Loucy (cell line): ENCODE data around the gene PFKFB2.

Experiments used
- H2AFZ ChIP-seq: fragments of 200-600 bp; sonication (generic); 2 replicates; pipeline ENCODE4 v1.6.0; 2016; ENCODE audit warnings: antibody characterized with exemption, mild to moderate bottlenecking, low read length, moderate library complexity
- H3F3A ChIP-seq: fragments of 200-600 bp; 2 replicates; pipeline ENCODE4 v1.6.0; 2016; ENCODE audit warnings: antibody characterized with exemption, low read depth, mild to moderate bottlenecking
- H3K27me3 ChIP-seq: fragments of 200-600 bp; sonication (generic); 2 replicates; pipeline ENCODE4 v1.6.1; 2014; ENCODE audit warnings: low read length, mild to moderate bottlenecking; ENCODE audit not compliant: insufficient read depth, poor library complexity, severe bottlenecking
- H3K36me3 ChIP-seq: fragments of 200-600 bp; sonication (generic); 2 replicates; pipeline ENCODE4 v1.6.1; 2016; ENCODE audit warnings: low read length; ENCODE audit not compliant: insufficient read depth
- H3K4me1 ChIP-seq: fragments of 200-600 bp; sonication (generic); 2 replicates; pipeline ENCODE4 v1.5.1; 2014; ENCODE audit warnings: low read length, mild to moderate bottlenecking; ENCODE audit not compliant: insufficient read depth, poor library complexity, severe bottlenecking
- H3K4me2 ChIP-seq: fragments of 200-600 bp; sonication (generic); 2 replicates; pipeline ENCODE4 v1.6.0; 2014; ENCODE audit warnings: antibody characterized with exemption, low read length, low read depth, mild to moderate bottlenecking; ENCODE audit not compliant: poor library complexity, severe bottlenecking
- H3K4me3 ChIP-seq: fragments of 200-600 bp; sonication (generic); 2 replicates; pipeline ENCODE4 v1.5.1; 2014; ENCODE audit warnings: low read length, mild to moderate bottlenecking, mixed read lengths; ENCODE audit not compliant: poor library complexity, severe bottlenecking
- H3K79me2 ChIP-seq: fragments of 200-600 bp; sonication (generic); 2 replicates; pipeline ENCODE4 v1.6.1; 2014; ENCODE audit warnings: low read length; ENCODE audit not compliant: insufficient read depth
- H3K9ac ChIP-seq: fragments of 200-600 bp; sonication (generic); 2 replicates; pipeline ENCODE4 v1.6.0; 2014; ENCODE audit warnings: mild to moderate bottlenecking, low read depth, low read length, moderate library complexity; ENCODE audit not compliant: poor library complexity, severe bottlenecking
- H3K9me2 ChIP-seq: fragments of 200-600 bp; sonication (generic); replicated peaks from 2 replicates; pipeline ENCODE4 v1.6.1; 2016; ENCODE audit warnings: low read depth, low read length, mixed read lengths
- H3K9me3 ChIP-seq: fragments of 200-600 bp; sonication (generic); 2 replicates; pipeline ENCODE4 v1.6.1; 2014; ENCODE audit warnings: mild to moderate bottlenecking, antibody characterized with exemption, low read length, low read depth; ENCODE audit not compliant: insufficient read depth
- H4K20me1 ChIP-seq: fragments of 200-600 bp; sonication (generic); 2 replicates; pipeline ENCODE4 v1.6.0; 2014; ENCODE audit warnings: antibody characterized with exemption, low read length, mild to moderate bottlenecking; ENCODE audit not compliant: insufficient read depth, poor library complexity, severe bottlenecking
- EZH2phosphoT487 ChIP-seq: fragments of 200-600 bp; IDR thresholded peaks from 2 replicates; pipeline ENCODE4 v1.6.1; 2018; ENCODE audit warnings: antibody characterized with exemption, mild to moderate bottlenecking, moderate library complexity, borderline replicate concordance
- TF ChIP-seq, protein P1 (sequence below): fragments of 200-600 bp; sonication (generic); conservative IDR thresholded peaks from 2 replicates; pipeline ENCODE4 v1.5.1; 2014; ENCODE audit warnings: mild to moderate bottlenecking, antibody characterized with exemption, low read length

Gene PFKFB2

DNA sequence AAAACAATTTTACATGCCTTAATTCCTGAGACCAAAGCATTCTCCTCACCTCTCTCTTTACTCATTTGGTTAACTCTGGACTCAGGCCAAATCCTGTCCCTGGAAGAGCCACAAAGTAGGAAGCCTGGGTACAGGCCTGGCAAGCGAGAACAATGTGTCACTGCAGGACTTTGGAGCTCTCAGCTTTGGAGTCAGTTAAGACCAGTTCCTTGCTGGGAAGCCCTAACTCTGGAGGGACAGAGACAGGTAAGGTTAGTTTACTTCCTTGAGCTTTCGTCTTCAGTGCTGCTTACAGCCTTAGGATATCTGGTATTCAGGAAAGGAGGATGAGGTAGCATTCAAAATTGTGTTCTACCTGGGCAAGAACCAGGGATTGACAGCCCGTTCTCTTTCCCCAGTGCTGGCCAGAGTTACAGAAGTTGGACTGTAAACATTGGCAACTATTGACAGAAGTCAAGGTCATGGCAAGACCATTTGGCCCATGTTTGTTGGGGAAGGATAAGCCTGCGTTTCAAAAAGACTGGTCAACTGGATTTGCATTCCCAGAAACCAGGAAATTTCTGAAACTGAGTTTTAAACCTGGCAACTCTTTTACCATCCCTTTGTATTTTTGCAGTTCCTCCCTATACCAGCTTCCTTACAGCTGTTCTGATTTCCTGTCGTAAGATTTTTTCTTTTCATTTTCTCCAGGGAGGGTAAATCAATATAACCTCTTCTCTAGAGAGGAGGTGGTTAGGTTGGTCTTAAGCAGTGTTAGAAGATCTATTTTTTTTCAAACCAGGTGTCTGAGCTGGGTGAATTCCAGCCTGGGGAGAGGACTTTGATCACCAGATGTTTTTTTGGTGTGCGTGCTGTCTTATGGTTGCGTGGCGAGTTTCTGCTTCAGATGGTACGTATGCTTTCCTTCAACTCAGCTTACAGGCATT, 35.9 kb downstream of the PFKFB2 start, which contains the start of gene C4BPB:
Gene C4BPB, plus strand, starts transcription at position 160 of the 926 bp plus-strand sequence. Its CDS starts 672 bp downstream, at position 832.
- Histone ChIP-seq H3K9me2 (no peaks in the 10 kb centered on the region), H3K9me3 (no peaks in the 10 kb centered on the region), H3K36me3 (no peaks in the 10 kb centered on the region), H3K4me2 (no peak within 1 kb of the TSS), H2AFZ (no peak within 1 kb of the TSS), H4K20me1 (no peaks in the 10 kb centered on the region), H3K79me2 (no peaks in the 10 kb centered on the region), H3K4me1 (no peaks in the 10 kb centered on the region), H3K9ac (no peak within 1 kb of the TSS), H3K27me3 (no peaks in the 10 kb centered on the region), H3K4me3 (no peak within 1 kb of the TSS), H3F3A (no peaks in the 10 kb centered on the region)
- TF ChIP-seq EZH2phosphoT487, result no peak
- TF ChIP-seq, protein P1, sequence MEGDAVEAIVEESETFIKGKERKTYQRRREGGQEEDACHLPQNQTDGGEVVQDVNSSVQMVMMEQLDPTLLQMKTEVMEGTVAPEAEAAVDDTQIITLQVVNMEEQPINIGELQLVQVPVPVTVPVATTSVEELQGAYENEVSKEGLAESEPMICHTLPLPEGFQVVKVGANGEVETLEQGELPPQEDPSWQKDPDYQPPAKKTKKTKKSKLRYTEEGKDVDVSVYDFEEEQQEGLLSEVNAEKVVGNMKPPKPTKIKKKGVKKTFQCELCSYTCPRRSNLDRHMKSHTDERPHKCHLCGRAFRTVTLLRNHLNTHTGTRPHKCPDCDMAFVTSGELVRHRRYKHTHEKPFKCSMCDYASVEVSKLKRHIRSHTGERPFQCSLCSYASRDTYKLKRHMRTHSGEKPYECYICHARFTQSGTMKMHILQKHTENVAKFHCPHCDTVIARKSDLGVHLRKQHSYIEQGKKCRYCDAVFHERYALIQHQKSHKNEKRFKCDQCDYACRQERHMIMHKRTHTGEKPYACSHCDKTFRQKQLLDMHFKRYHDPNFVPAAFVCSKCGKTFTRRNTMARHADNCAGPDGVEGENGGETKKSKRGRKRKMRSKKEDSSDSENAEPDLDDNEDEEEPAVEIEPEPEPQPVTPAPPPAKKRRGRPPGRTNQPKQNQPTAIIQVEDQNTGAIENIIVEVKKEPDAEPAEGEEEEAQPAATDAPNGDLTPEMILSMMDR, result no peak

DNA sequence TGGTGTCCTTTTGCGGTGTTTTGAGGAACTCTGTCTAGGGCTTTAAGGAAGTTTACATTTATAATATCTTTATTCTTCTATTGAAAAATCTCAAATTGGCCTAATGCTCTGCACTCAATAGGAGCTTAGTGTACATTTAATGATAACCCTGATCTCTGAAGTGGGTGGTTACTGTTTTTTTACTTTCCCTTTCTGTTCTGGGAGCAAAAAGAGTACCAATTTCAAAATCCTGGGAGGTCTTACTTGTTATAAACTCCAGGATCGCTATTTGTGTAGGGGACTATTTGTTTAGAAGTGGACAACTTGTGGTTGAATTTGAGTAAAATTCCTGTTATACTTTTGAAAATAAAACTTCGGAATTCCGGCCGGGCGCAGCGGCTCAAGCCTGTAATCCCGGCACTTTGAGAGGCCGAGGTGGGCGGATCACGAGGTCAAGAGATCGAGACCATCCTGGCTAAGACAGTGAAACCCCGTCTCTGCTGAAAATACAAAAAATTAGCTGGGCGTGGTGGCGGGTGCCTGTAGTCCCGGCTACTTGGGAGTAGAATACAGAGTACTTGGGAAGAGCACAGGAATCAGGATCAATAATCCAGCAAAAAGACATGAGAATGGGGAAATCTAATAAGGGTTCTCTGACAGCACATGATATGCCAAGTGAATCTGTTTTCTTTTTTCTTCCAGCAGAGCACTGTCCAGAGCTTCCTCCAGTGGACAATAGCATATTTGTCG, 36.7 kb downstream of the PFKFB2 start:
- Histone ChIP-seq H3K36me3 (no peaks in the 10 kb centered on the region), H3K4me1 (no peaks in the 10 kb centered on the region), H3F3A (no peaks in the 10 kb centered on the region), H4K20me1 (no peaks in the 10 kb centered on the region), H3K9ac (no peak overlapping the region), H3K79me2 (no peaks in the 10 kb centered on the region), H3K9me2 (no peaks in the 10 kb centered on the region), H2AFZ (no peak overlapping the region), H3K27me3 (no peaks in the 10 kb centered on the region), H3K4me2 (no peak overlapping the region), H3K9me3 (no peaks in the 10 kb centered on the region), H3K4me3 (no peak overlapping the region)
- TF ChIP-seq, protein P1, result no peak
- no peak for TF ChIP-seq EZH2phosphoT487

DNA sequence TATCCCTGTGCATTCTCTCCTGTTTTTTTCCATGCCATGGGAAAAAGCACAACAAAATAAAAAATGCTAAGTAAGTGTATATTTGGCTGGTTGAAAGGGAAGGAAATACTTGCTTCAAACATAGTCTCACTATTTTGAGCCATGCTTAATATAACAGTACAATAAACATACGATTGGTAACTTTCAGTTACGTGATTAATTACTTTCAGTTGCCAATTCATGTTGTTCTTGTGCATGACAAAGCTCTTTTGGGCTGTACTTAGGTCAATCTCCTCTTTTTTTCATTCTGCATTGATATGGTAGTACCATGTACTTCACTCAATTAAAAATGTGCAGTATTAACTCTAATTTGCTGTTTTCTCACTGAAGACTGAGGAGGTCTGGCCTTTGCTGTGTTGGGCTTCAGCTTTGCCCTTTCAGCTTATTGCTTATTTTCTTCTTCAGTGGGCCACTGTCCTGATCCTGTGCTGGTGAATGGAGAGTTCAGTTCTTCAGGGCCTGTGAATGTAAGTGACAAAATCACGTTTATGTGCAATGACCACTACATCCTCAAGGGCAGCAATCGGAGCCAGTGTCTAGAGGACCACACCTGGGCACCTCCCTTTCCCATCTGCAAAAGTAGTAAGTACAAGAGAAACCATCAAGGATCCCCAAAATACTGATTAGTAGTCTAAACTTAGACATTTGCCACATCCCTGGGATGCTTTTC, 38.3 kb downstream of the PFKFB2 start:
- Histone ChIP-seq H3K4me2 (no peak overlapping the region), H3K4me3 (no peak overlapping the region), H3K9ac (no peak overlapping the region), H3K9me3 (no peaks in the 10 kb centered on the region), H3K27me3 (no peaks in the 10 kb centered on the region), H4K20me1 (no peaks in the 10 kb centered on the region), H3F3A (no peaks in the 10 kb centered on the region), H3K9me2 (no peaks in the 10 kb centered on the region), H3K79me2 (no peaks in the 10 kb centered on the region), H2AFZ (no peak overlapping the region), H3K36me3 (no peaks in the 10 kb centered on the region), H3K4me1 (no peaks in the 10 kb centered on the region)
- TF ChIP-seq, protein P1, result no peak
- no peak for TF ChIP-seq EZH2phosphoT487
